Karpas-422 (cell line): Measurements from ENCODE around the gene SYCP3. TPM values are rescaled to one million over a fixed set of nuclear protein-coding genes. Genes with fewer than 3 reads are reported as not detected.

ENCODE experiments used
- DNase-seq: peaks from one replicate; pipeline ENCODE4 v3.0.0-alpha.2; 2015
- H2AFZ ChIP-seq: fragments of 200-600 bp; sonication (generic); 2 replicates; pipeline ENCODE4 v1.6.1; 2014; ENCODE audit warnings: antibody characterized with exemption, low read length, mixed read lengths
- H3K27ac ChIP-seq: fragments of 200-600 bp; sonication (generic); 2 replicates; pipeline ENCODE4 v1.5.1; 2014; ENCODE audit warnings: mild to moderate bottlenecking, low read length, moderate library complexity
- H3K27me3 ChIP-seq: fragments of 200-600 bp; sonication (generic); 2 replicates; pipeline ENCODE4 v1.6.1; 2014; ENCODE audit warnings: low read length, mixed read lengths
- H3K36me3 ChIP-seq: fragments of 200-600 bp; sonication (generic); 2 replicates; pipeline ENCODE4 v1.6.1; 2014; ENCODE audit warnings: low read length, mixed read lengths; ENCODE audit not compliant: insufficient read depth
- H3K4me1 ChIP-seq: fragments of 200-600 bp; sonication (generic); 2 replicates; pipeline ENCODE4 v1.6.1; 2014; ENCODE audit warnings: mild to moderate bottlenecking, low read length, mixed read lengths
- H3K4me2 ChIP-seq: fragments of 200-600 bp; sonication (generic); 2 replicates; pipeline ENCODE4 v1.6.1; 2014; ENCODE audit warnings: low read length, low read depth, mild to moderate bottlenecking; ENCODE audit not compliant: poor library complexity, severe bottlenecking
- H3K4me3 ChIP-seq: fragments of 200-600 bp; sonication (generic); 2 replicates; pipeline ENCODE4 v1.5.1; 2014; ENCODE audit warnings: mild to moderate bottlenecking, antibody characterized with exemption, low read length, mixed read lengths
- H3K79me2 ChIP-seq: fragments of 200-600 bp; sonication (generic); 2 replicates; pipeline ENCODE4 v1.6.1; 2014; ENCODE audit warnings: mild to moderate bottlenecking, low read length, mixed read lengths
- H3K9ac ChIP-seq: fragments of 200-600 bp; sonication (generic); 2 replicates; pipeline ENCODE4 v1.6.0; 2014; ENCODE audit warnings: low read length
- H3K9me2 ChIP-seq: fragments of 200-600 bp; sonication (generic), shearing (Covaris generic); replicated peaks from 2 replicates; pipeline ENCODE4 v1.6.0; 2014; ENCODE audit warnings: mild to moderate bottlenecking, low read length, moderate library complexity; ENCODE audit not compliant: insufficient read depth
- H3K9me3 ChIP-seq: fragments of 300-700, 200-600 bp; sonication (generic); 2 replicates; pipeline ENCODE4 v1.6.1; 2014; ENCODE audit warnings: low read length, mixed read lengths
- H4K20me1 ChIP-seq: fragments of 200-600 bp; sonication (generic); 2 replicates; pipeline ENCODE4 v1.6.1; 2014; ENCODE audit warnings: mild to moderate bottlenecking, antibody characterized with exemption, low read length, low read depth; ENCODE audit not compliant: insufficient read depth
- total RNA-seq: library from RNA; depleted of rRNA; stranded (reverse); fragments of >200 nt; shearing (Covaris generic); gene quantifications from 2 replicates; pipeline ENCODE4 v1.2.3, GENCODE V29; 2014; ENCODE audit warnings: low replicate concordance; rRNA removed

Gene SYCP3
- total RNA-seq, result not detected in 2 replicates

GRCh38 chr12:101738920-101739665, at the start of gene SYCP3:
TSS of gene SYCP3 (minus strand) at chr12:101739462. CDS start at chr12:101737935, 1,527 bp downstream.
- Histone ChIP-seq H3K4me2 (no peak within 1 kb of the TSS), H2AFZ (no peak within 1 kb of the TSS), H3K27me3 (no peaks in the 10 kb centered on the region), H3K9ac (no peak within 1 kb of the TSS), H3K9me3 (no peaks in the 10 kb centered on the region), H3K27ac (no peak within 1 kb of the TSS), H3K36me3 (no peaks in the 10 kb centered on the region), H3K9me2 (no peaks in the 10 kb centered on the region), H4K20me1 (no peaks in the 10 kb centered on the region), H3K4me3 (no peak within 1 kb of the TSS), H3K4me1 (no peaks in the 10 kb centered on the region), H3K79me2 (no peaks in the 10 kb centered on the region)
- peak; percentile 14 for DNase-seq

GRCh38 chr12:101785671-101786070, 46.4 kb upstream of the SYCP3 start:
- no peak overlapping the region for H3K9ac ChIP-seq
- H3K36me3 ChIP-seq, result no peaks in the 10 kb centered on the region
- H3K27me3 ChIP-seq, result no peaks in the 10 kb centered on the region
- DNase-seq, result no peak
- H4K20me1 ChIP-seq, result no peaks in the 10 kb centered on the region
- H3K4me3 ChIP-seq, result no peak overlapping the region
- no peak overlapping the region for H3K4me2 ChIP-seq
- no peak overlapping the region for H2AFZ ChIP-seq
- H3K27ac ChIP-seq, result no peak overlapping the region
- no peaks in the 10 kb centered on the region for H3K79me2 ChIP-seq
- H3K9me3 ChIP-seq, result no peaks in the 10 kb centered on the region
- peaks cover 9% of the 10 kb centered on the region for H3K4me1 ChIP-seq
- H3K9me2 ChIP-seq, result no peaks in the 10 kb centered on the region

GRCh38 chr12:101784376-101784775, 45.1 kb upstream of the SYCP3 start:
- no peaks in the 10 kb centered on the region for H3K79me2 ChIP-seq
- H3K36me3 ChIP-seq, result no peaks in the 10 kb centered on the region
- no peaks in the 10 kb centered on the region for H3K9me3 ChIP-seq
- no peak overlapping the region for H3K4me2 ChIP-seq
- no peak overlapping the region for H3K9ac ChIP-seq
- no peaks in the 10 kb centered on the region for H3K27me3 ChIP-seq
- no peak overlapping the region for H3K4me3 ChIP-seq
- no peak for DNase-seq
- H3K9me2 ChIP-seq, result no peaks in the 10 kb centered on the region
- no peaks in the 10 kb centered on the region for H4K20me1 ChIP-seq
- no peak overlapping the region for H2AFZ ChIP-seq
- no peak overlapping the region for H3K27ac ChIP-seq
- peaks cover 16% of the 10 kb centered on the region for H3K4me1 ChIP-seq

GRCh38 chr12:101783838-101784237, 44.6 kb upstream of the SYCP3 start:
- Histone ChIP-seq H3K79me2 (no peaks in the 10 kb centered on the region), H2AFZ (no peak overlapping the region), H3K4me1 (peaks cover 16% of the 10 kb centered on the region), H3K9ac (no peak overlapping the region), H3K27me3 (no peaks in the 10 kb centered on the region), H3K4me2 (no peak overlapping the region), H3K27ac (no peak overlapping the region), H3K9me2 (no peaks in the 10 kb centered on the region), H3K4me3 (no peak overlapping the region), H4K20me1 (no peaks in the 10 kb centered on the region), H3K9me3 (no peaks in the 10 kb centered on the region), H3K36me3 (no peaks in the 10 kb centered on the region)
- DNase-seq, result no peak

- H3K4me1 ChIP-seq, result peaks cover 16% of the 10 kb centered on the region
- H3K36me3 ChIP-seq, result no peaks in the 10 kb centered on the region
- H3K27ac ChIP-seq, result no peak overlapping the region
Measured at GRCh38 chr12:101783150-101783549, 43.9 kb upstream of the SYCP3 start.

GRCh38 chr12:101782273-101782731, 43.0 kb upstream of the SYCP3 start:
- no peak for DNase-seq
- H3K9ac ChIP-seq, result no peak overlapping the region
- peaks cover 16% of the 10 kb centered on the region for H3K4me1 ChIP-seq
- H3K4me3 ChIP-seq, result no peak overlapping the region
- no peaks in the 10 kb centered on the region for H3K9me3 ChIP-seq
- no peaks in the 10 kb centered on the region for H3K27me3 ChIP-seq
- no peaks in the 10 kb centered on the region for H3K79me2 ChIP-seq
- H3K36me3 ChIP-seq, result no peaks in the 10 kb centered on the region
- no peaks in the 10 kb centered on the region for H4K20me1 ChIP-seq
- H3K4me2 ChIP-seq, result no peak overlapping the region
- no peaks in the 10 kb centered on the region for H3K9me2 ChIP-seq
- no peak overlapping the region for H2AFZ ChIP-seq
- no peak overlapping the region for H3K27ac ChIP-seq

More at GRCh38 chr12:101783150-101783549, 43.9 kb upstream of the SYCP3 start:
- Histone ChIP-seq H3K4me3 (no peak overlapping the region), H3K9ac (no peak overlapping the region), H4K20me1 (no peaks in the 10 kb centered on the region), H3K9me3 (no peaks in the 10 kb centered on the region), H3K27me3 (no peaks in the 10 kb centered on the region), H3K9me2 (no peaks in the 10 kb centered on the region), H3K4me2 (no peak overlapping the region), H3K79me2 (no peaks in the 10 kb centered on the region), H2AFZ (no peak overlapping the region)
- DNase-seq, result no peak

- Histone ChIP-seq H3K9me2 (no peaks in the 10 kb centered on the region), H3K27ac (no peak overlapping the region), H3K4me3 (no peak overlapping the region), H3K4me2 (no peak overlapping the region), H2AFZ (no peak overlapping the region), H3K9ac (no peak overlapping the region), H3K4me1 (peaks cover 16% of the 10 kb centered on the region), H3K36me3 (no peaks in the 10 kb centered on the region), H3K27me3 (no peaks in the 10 kb centered on the region), H3K79me2 (no peaks in the 10 kb centered on the region), H3K9me3 (no peaks in the 10 kb centered on the region), H4K20me1 (no peaks in the 10 kb centered on the region)
- no peak for DNase-seq
Measured at GRCh38 chr12:101781834-101782233, 42.6 kb upstream of the SYCP3 start.

GRCh38 chr12:101780599-101780998, 41.3 kb upstream of the SYCP3 start:
- H3K36me3 ChIP-seq, result no peaks in the 10 kb centered on the region

More at GRCh38 chr12:101780599-101780998, 41.3 kb upstream of the SYCP3 start:
- no peaks in the 10 kb centered on the region for H3K27me3 ChIP-seq
- H3K27ac ChIP-seq, result no peak overlapping the region
- H3K4me2 ChIP-seq, result peak overlapping the region; percentile 43
- H4K20me1 ChIP-seq, result no peaks in the 10 kb centered on the region
- no peaks in the 10 kb centered on the region for H3K79me2 ChIP-seq
- no peak overlapping the region for H3K4me3 ChIP-seq
- H3K9me3 ChIP-seq, result no peaks in the 10 kb centered on the region
- DNase-seq, result peak; percentile 61
- no peak overlapping the region for H3K9ac ChIP-seq
- H3K4me1 ChIP-seq, result peaks cover 16% of the 10 kb centered on the region
- H2AFZ ChIP-seq, result no peak overlapping the region
- no peaks in the 10 kb centered on the region for H3K9me2 ChIP-seq
